ENCODE measurements around the gene FOLR2.

Gene FOLR2

DNA sequence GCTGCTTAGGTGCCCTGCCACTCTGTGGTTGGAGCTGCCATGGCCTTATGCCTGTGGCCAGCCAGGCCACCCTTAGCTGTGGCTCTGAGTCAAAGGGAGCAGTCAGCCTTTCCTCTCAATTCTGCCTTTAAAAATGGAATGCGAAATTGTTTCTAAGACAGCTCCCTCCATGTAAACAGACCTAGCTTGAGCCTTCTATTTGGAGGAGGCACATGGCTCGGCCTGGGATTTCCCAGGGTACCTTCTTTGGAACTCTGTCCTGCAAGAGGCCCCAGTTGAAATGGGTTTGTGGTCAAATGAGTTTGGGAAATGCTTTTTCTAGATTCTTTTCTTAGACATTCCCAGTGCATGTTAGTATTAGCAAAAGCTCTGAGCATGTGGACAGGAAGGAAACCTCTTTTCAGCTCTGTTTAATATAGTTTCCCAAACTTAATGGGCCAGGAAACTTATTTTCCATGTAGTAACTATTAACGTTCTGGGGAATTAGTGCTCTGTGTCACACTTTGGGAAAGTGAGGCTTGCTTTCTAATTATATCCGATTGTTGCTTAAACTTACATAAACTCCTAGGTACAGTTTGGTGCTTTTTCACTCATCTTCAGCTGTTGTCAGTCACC is 19.6 kb downstream of the FOLR2 start:
- Histone ChIP-seq H3K4me1 (ENCODE audit: insufficient read depth, insufficient read length) (peaks cover 15% of the 10 kb centered on the region), H3K36me3 (ENCODE audit: insufficient read depth, insufficient read length, low read length) (peaks cover 82% of the 10 kb centered on the region), H3K4me3 (ENCODE audit: insufficient read length, low read depth) (no peak overlapping the region), H3K27me3 (ENCODE audit: insufficient read depth, insufficient read length) (no peaks in the 10 kb centered on the region), H3K9ac (ENCODE audit: insufficient read length, low read depth) (no peak overlapping the region), H3K9me3 (ENCODE audit: insufficient read depth, low read length) (no peaks in the 10 kb centered on the region)
- no peak for TF ChIP-seq ZNF274 (IDR thresholded peaks at IDR 0.05; ENCODE audit: low read depth, low read length)
- no peak for TF ChIP-seq SUZ12 (IDR thresholded peaks at IDR 0.05; ENCODE audit: extremely low read depth, insufficient read depth, insufficient read length)
- no peak for TF ChIP-seq YY1 (IDR thresholded peaks at IDR 0.05; ENCODE audit: insufficient read depth, insufficient read length)
- no peak for DNase-seq (ENCODE audit: low read depth, low spot score)

DNA sequence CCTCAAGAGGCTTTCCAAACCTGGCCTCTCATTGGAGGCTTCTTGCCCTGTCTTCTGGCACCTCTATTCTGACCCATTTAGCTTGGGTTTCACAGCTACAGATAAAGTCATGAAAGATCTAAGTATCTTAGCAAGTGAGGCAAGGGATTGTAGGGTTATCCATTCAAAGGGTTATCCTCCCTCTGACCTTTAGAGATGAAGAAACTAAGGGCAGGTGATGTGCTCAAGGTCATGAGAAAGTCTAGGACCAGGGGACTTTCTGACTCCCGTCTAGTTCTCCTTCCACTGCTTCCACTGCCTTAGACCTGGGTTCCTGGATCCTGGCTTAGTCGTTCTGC is 20.1 kb downstream of the FOLR2 start:
- Histone ChIP-seq H3K4me1 (ENCODE audit: insufficient read depth, insufficient read length) (peaks cover 15% of the 10 kb centered on the region), H3K27me3 (ENCODE audit: insufficient read depth, insufficient read length) (no peaks in the 10 kb centered on the region), H3K36me3 (ENCODE audit: insufficient read depth, insufficient read length, low read length) (peaks cover 76% of the 10 kb centered on the region), H3K9ac (ENCODE audit: insufficient read length, low read depth) (no peak overlapping the region), H3K9me3 (ENCODE audit: insufficient read depth, low read length) (no peaks in the 10 kb centered on the region), H3K4me3 (ENCODE audit: insufficient read length, low read depth) (no peak overlapping the region)
- DNase-seq (ENCODE audit: low read depth, low spot score) = no peak
- no peak for TF ChIP-seq ZNF274 (IDR thresholded peaks at IDR 0.05; ENCODE audit: low read depth, low read length)
- TF ChIP-seq YY1 (IDR thresholded peaks at IDR 0.05; ENCODE audit: insufficient read depth, insufficient read length) = no peak
- TF ChIP-seq SUZ12 (IDR thresholded peaks at IDR 0.05; ENCODE audit: extremely low read depth, insufficient read depth, insufficient read length) = no peak

DNA sequence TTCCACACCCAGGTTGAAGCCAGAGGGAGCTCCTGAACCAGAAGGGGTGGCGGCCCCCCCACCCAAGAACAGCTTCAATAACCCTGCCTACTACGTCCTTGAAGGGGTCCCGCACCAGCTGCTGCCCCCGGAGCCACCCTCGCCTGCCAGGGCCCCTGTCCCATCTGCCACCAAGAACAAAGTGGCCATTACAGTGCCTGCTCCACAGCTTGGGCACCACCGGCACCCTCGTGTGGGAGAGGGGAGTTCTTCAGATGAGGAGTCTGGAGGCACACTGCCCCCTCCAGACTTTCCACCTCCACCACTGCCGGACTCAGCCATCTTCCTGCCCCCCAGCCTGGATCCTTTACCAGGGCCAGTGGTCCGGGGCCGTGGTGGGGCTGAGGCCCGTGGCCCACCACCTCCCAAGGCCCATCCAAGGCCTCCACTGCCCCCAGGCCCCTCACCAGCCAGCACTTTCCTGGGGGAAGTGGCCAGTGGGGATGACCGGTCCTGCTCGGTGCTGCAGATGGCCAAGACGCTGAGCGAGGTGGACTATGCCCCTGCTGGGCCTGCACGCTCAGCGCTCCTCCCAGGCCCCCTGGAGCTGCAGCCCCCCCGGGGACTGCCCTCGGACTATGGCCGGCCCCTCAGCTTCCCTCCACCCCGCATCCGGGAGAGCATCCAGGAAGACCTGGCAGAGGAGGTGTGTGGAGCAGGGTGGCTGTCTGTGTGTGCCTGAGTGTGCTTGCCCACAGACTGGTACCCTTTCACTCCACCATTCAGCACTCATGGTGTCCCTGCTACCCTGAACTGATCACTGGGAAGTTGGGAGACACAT is 20.7 kb downstream of the FOLR2 start:
- H3K36me3 ChIP-seq (ENCODE audit: insufficient read depth, insufficient read length, low read length) = peaks cover 71% of the 10 kb centered on the region
- H3K4me3 ChIP-seq (ENCODE audit: insufficient read length, low read depth) = no peak overlapping the region
- no peak for DNase-seq (ENCODE audit: low read depth, low spot score)
- H3K4me1 ChIP-seq (ENCODE audit: insufficient read depth, insufficient read length) = peaks cover 15% of the 10 kb centered on the region
- H3K27me3 ChIP-seq (ENCODE audit: insufficient read depth, insufficient read length) = no peaks in the 10 kb centered on the region
- TF ChIP-seq ZNF274 (IDR thresholded peaks at IDR 0.05; ENCODE audit: low read depth, low read length) = no peak
- no peak for TF ChIP-seq YY1 (IDR thresholded peaks at IDR 0.05; ENCODE audit: insufficient read depth, insufficient read length)
- no peak for TF ChIP-seq SUZ12 (IDR thresholded peaks at IDR 0.05; ENCODE audit: extremely low read depth, insufficient read depth, insufficient read length)
- H3K9ac ChIP-seq (ENCODE audit: insufficient read length, low read depth) = peak overlapping the region; percentile 26
- no peaks in the 10 kb centered on the region for H3K9me3 ChIP-seq (ENCODE audit: insufficient read depth, low read length)

DNA sequence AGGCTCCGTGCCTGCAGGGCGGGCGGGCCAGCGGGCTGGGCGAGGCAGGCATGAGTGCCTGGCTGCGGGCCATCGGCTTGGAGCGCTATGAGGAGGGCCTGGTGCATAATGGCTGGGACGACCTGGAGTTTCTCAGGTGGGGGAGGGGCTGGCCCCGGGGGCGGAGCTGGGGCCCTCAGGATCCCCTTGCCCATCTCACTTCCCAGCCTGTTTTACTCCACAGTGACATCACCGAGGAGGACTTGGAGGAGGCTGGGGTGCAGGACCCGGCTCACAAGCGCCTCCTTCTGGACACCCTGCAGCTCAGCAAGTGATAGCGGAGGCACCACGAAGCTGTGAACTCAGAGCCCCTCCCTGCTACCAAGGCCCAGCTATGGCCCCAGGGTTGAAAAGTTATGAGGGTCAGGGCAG is 21.5 kb downstream of the FOLR2 start:
- Histone ChIP-seq H3K36me3 (ENCODE audit: insufficient read depth, insufficient read length, low read length) (peaks cover 63% of the 10 kb centered on the region), H3K4me1 (ENCODE audit: insufficient read depth, insufficient read length) (peaks cover 15% of the 10 kb centered on the region), H3K4me3 (ENCODE audit: insufficient read length, low read depth) (no peak overlapping the region), H3K27me3 (ENCODE audit: insufficient read depth, insufficient read length) (no peaks in the 10 kb centered on the region), H3K9me3 (ENCODE audit: insufficient read depth, low read length) (no peaks in the 10 kb centered on the region), H3K9ac (ENCODE audit: insufficient read length, low read depth) (peak overlapping the region; percentile 26)
- TF ChIP-seq SUZ12 (IDR thresholded peaks at IDR 0.05; ENCODE audit: extremely low read depth, insufficient read depth, insufficient read length) (no peak), YY1 (IDR thresholded peaks at IDR 0.05; ENCODE audit: insufficient read depth, insufficient read length) (no peak), ZNF274 (IDR thresholded peaks at IDR 0.05; ENCODE audit: low read depth, low read length) (no peak)
- peak; percentile 84 for DNase-seq (ENCODE audit: low read depth, low spot score)

DNA sequence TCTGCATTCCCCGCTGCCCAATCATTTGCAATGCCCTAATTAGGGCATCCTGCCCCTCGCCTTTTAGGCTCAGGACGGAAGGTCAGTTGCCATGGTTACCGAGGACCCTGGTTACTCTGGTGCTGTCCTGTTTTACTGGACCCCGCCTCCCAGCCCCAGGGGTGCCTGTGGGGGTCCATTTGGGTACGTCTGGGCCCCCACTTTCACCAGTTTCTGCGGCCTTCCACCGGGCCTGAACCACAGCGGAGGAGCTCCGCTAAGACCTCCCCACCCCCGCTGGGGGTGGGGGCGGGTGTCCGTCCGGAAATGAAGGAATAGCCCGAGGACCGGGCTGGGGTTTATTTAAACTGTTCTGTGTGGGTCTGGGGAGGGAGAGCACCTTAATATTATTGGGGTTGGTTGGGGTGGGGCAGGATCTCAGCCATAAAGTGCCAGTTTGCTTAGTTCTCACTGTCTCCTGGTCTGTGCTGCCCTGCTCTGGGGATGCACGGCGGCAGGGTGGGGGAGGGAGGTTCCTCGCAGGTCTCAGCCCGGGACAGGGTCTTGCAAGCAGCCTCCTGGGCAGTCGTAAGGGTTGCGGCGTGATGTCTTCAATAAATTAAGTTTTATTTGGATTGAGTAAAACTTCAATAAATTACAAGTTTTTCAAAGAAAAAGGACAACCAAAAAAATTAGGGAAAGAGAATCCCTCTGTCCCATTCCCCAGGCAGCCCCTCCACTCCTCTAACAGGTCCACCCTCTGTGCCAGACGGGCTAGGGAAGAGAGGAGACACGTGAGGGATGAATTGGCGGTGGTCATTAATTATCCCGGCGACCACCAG is 22.1 kb downstream of the FOLR2 start:
- H3K9ac ChIP-seq (ENCODE audit: insufficient read length, low read depth) = peak overlapping the region; percentile 42

DNA sequence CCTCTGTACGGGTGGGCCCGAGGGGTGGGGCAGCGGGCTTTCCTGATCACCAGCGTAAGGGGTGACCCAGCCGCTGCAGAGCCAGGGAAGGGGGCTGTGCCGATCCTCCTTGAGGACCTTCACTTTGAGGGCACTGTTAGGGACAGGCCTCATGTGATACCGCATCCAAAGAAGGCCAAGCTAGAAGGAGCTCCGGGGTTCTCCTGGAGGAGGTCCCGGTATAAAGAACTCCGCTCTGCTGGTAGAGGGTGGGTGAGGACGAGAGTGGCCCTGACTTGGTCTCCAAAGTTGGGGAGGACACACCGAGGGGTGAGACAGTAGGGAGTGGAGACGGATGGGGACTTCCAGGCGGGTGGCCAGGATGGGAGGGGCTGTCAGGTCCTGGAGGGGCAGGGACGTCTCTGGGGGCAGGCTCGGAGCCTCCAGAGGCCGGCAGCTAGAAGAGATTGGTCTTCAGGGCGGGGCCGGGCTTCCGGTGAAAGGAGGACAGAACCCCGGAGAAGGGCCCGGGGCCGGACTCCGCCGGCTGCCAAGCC is 22.8 kb downstream of the FOLR2 start:
- Histone ChIP-seq H3K9me3 (ENCODE audit: insufficient read depth, low read length) (no peaks in the 10 kb centered on the region), H3K4me3 (ENCODE audit: insufficient read length, low read depth) (no peak overlapping the region), H3K9ac (ENCODE audit: insufficient read length, low read depth) (peak overlapping the region; percentile 42), H3K27me3 (ENCODE audit: insufficient read depth, insufficient read length) (peaks cover under 1% of the 10 kb centered on the region), H3K36me3 (ENCODE audit: insufficient read depth, insufficient read length, low read length) (peaks cover 50% of the 10 kb centered on the region), H3K4me1 (ENCODE audit: insufficient read depth, insufficient read length) (peaks cover 12% of the 10 kb centered on the region)
- TF ChIP-seq SUZ12 (IDR thresholded peaks at IDR 0.05; ENCODE audit: extremely low read depth, insufficient read depth, insufficient read length) (no peak), ZNF274 (IDR thresholded peaks at IDR 0.05; ENCODE audit: low read depth, low read length) (no peak), YY1 (IDR thresholded peaks at IDR 0.05; ENCODE audit: insufficient read depth, insufficient read length) (no peak)
- DNase-seq (ENCODE audit: low read depth, low spot score) = no peak

More for the DNA sequence above, 22.1 kb downstream of the FOLR2 start:
- Histone ChIP-seq H3K9me3 (ENCODE audit: insufficient read depth, low read length) (no peaks in the 10 kb centered on the region), H3K4me1 (ENCODE audit: insufficient read depth, insufficient read length) (peaks cover 14% of the 10 kb centered on the region), H3K4me3 (ENCODE audit: insufficient read length, low read depth) (no peak overlapping the region), H3K27me3 (ENCODE audit: insufficient read depth, insufficient read length) (no peaks in the 10 kb centered on the region), H3K36me3 (ENCODE audit: insufficient read depth, insufficient read length, low read length) (peaks cover 57% of the 10 kb centered on the region)
- DNase-seq (ENCODE audit: low read depth, low spot score) = no peak
- TF ChIP-seq YY1 (IDR thresholded peaks at IDR 0.05; ENCODE audit: insufficient read depth, insufficient read length) = no peak
- TF ChIP-seq ZNF274 (IDR thresholded peaks at IDR 0.05; ENCODE audit: low read depth, low read length) = no peak
- TF ChIP-seq SUZ12 (IDR thresholded peaks at IDR 0.05; ENCODE audit: extremely low read depth, insufficient read depth, insufficient read length) = no peak

Measured in NT2/D1 (cell line).